ENCODE measurements around the gene PRKCB. TPM values are rescaled to one million over a fixed set of nuclear protein-coding genes. Genes with fewer than 3 reads are reported as not detected.

PRKCB gene
- total and polyA plus RNA-seq, 2 of the 8 experiments (the other 6 are each of a cell fraction or from before 2014, with no cell fraction given): 7.1 to 12.1 TPM

DNA sequence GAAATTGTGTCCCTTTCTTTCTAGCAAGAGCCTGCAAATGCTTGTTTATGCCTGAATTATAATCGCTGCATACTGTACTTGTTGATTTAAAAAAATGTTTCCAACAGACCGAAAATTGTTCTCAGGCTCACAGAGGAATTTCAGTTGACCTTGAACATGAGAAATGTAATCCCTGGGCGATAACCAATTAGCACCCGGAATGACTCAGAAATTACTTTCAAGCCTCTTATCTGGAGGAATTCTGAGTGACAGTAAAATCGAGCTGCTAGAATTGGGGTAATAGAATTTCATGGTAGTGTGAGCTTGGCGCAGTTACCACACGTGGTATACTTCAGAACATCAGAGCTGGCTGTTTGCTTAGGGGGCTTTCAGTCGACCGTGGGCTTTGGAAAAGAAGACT is 281.2 kb downstream of the PRKCB start (continued):
- TF ChIP-seq, protein P1, sequence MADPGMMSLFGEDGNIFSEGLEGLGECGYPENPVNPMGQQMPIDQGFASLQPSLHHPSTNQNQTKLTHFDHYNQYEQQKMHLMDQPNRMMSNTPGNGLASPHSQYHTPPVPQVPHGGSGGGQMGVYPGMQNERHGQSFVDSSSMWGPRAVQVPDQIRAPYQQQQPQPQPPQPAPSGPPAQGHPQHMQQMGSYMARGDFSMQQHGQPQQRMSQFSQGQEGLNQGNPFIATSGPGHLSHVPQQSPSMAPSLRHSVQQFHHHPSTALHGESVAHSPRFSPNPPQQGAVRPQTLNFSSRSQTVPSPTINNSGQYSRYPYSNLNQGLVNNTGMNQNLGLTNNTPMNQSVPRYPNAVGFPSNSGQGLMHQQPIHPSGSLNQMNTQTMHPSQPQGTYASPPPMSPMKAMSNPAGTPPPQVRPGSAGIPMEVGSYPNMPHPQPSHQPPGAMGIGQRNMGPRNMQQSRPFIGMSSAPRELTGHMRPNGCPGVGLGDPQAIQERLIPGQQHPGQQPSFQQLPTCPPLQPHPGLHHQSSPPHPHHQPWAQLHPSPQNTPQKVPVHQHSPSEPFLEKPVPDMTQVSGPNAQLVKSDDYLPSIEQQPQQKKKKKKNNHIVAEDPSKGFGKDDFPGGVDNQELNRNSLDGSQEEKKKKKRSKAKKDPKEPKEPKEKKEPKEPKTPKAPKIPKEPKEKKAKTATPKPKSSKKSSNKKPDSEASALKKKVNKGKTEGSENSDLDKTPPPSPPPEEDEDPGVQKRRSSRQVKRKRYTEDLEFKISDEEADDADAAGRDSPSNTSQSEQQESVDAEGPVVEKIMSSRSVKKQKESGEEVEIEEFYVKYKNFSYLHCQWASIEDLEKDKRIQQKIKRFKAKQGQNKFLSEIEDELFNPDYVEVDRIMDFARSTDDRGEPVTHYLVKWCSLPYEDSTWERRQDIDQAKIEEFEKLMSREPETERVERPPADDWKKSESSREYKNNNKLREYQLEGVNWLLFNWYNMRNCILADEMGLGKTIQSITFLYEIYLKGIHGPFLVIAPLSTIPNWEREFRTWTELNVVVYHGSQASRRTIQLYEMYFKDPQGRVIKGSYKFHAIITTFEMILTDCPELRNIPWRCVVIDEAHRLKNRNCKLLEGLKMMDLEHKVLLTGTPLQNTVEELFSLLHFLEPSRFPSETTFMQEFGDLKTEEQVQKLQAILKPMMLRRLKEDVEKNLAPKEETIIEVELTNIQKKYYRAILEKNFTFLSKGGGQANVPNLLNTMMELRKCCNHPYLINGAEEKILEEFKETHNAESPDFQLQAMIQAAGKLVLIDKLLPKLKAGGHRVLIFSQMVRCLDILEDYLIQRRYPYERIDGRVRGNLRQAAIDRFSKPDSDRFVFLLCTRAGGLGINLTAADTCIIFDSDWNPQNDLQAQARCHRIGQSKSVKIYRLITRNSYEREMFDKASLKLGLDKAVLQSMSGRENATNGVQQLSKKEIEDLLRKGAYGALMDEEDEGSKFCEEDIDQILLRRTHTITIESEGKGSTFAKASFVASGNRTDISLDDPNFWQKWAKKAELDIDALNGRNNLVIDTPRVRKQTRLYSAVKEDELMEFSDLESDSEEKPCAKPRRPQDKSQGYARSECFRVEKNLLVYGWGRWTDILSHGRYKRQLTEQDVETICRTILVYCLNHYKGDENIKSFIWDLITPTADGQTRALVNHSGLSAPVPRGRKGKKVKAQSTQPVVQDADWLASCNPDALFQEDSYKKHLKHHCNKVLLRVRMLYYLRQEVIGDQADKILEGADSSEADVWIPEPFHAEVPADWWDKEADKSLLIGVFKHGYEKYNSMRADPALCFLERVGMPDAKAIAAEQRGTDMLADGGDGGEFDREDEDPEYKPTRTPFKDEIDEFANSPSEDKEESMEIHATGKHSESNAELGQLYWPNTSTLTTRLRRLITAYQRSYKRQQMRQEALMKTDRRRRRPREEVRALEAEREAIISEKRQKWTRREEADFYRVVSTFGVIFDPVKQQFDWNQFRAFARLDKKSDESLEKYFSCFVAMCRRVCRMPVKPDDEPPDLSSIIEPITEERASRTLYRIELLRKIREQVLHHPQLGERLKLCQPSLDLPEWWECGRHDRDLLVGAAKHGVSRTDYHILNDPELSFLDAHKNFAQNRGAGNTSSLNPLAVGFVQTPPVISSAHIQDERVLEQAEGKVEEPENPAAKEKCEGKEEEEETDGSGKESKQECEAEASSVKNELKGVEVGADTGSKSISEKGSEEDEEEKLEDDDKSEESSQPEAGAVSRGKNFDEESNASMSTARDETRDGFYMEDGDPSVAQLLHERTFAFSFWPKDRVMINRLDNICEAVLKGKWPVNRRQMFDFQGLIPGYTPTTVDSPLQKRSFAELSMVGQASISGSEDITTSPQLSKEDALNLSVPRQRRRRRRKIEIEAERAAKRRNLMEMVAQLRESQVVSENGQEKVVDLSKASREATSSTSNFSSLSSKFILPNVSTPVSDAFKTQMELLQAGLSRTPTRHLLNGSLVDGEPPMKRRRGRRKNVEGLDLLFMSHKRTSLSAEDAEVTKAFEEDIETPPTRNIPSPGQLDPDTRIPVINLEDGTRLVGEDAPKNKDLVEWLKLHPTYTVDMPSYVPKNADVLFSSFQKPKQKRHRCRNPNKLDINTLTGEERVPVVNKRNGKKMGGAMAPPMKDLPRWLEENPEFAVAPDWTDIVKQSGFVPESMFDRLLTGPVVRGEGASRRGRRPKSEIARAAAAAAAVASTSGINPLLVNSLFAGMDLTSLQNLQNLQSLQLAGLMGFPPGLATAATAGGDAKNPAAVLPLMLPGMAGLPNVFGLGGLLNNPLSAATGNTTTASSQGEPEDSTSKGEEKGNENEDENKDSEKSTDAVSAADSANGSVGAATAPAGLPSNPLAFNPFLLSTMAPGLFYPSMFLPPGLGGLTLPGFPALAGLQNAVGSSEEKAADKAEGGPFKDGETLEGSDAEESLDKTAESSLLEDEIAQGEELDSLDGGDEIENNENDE (IDR thresholded peaks at IDR 0.05; ENCODE audit: insufficient replicate concordance, low read length): no peak
- TF ChIP-seq KDM4A (IDR thresholded peaks at IDR 0.05; ENCODE audit: low read depth, low read length, severe bottlenecking) (no peak), GTF2F1 (IDR thresholded peaks at IDR 0.05; ENCODE audit: borderline replicate concordance, low read depth, low read length) (no peak), EP300 (IDR thresholded peaks at IDR 0.05; ENCODE audit: borderline replicate concordance in 1 of 2, low read depth in 2 of 2, low read length in 2 of 2) (no peak), CBX5 (IDR thresholded peaks at IDR 0.05; ENCODE audit: low read depth, low read length) (no peak), BACH1 (IDR thresholded peaks at IDR 0.05; ENCODE audit: low read length) (no peak), SAP30 (IDR thresholded peaks at IDR 0.05; ENCODE audit: insufficient read depth, insufficient replicate concordance, low read length) (no peak), SIN3A (conservative IDR thresholded peaks at IDR 0.05 in 1 of 2, IDR thresholded peaks at IDR 0.05 in 1 of 2; ENCODE audit: low read depth in 1 of 2, low read length in 2 of 2) (no peak), BRCA1 (IDR thresholded peaks at IDR 0.05; ENCODE audit: low read depth, low read length) (no peak)
- TF ChIP-seq, protein P2, sequence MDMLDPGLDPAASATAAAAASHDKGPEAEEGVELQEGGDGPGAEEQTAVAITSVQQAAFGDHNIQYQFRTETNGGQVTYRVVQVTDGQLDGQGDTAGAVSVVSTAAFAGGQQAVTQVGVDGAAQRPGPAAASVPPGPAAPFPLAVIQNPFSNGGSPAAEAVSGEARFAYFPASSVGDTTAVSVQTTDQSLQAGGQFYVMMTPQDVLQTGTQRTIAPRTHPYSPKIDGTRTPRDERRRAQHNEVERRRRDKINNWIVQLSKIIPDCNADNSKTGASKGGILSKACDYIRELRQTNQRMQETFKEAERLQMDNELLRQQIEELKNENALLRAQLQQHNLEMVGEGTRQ (IDR thresholded peaks at IDR 0.05; ENCODE audit: low read length): no peak
